Measurements from ENCODE around the gene PCDHA1. TPM values are rescaled to one million over a fixed set of nuclear protein-coding genes. Genes with fewer than 3 reads are reported as not detected.

The PCDHA1 gene
- total and polyA plus RNA-seq, 2 experiments from 2014 or later, result 0.81 to 1.6 TPM

GRCh38 chr5:140946578-140946977 lies 160.6 kb downstream of the PCDHA1 start:
- no peak for ATAC-seq
- Mint-ChIP-seq H3K9me3 (no peaks in the 10 kb centered on the region), H3K36me3 (ENCODE audit: low read depth) (peaks cover 13% of the 10 kb centered on the region), H3K27ac (no peak overlapping the region), H3K4me3 (no peak overlapping the region), H3K27me3 (ENCODE audit: insufficient read depth, low read depth, poor library complexity) (peaks cover 2% of the 10 kb centered on the region), H3K4me1 (no peaks in the 10 kb centered on the region)
- Histone ChIP-seq H3K27me3 (ENCODE audit: insufficient read depth) (no peaks in the 10 kb centered on the region), H3K4me1 (ENCODE audit: insufficient read depth) (no peaks in the 10 kb centered on the region), H3K27ac (ENCODE audit: low read depth) (no peak overlapping the region), H3K4me3 (no peak overlapping the region), H3K4me2 (no peak overlapping the region), H3K79me2 (replicated peaks; ENCODE audit: insufficient read depth) (no peaks in the 10 kb centered on the region; the same call in 1 of the 2 replicates), H3K9me2 (ENCODE audit: insufficient read depth) (no peaks in the 10 kb centered on the region), H3K36me3 (ENCODE audit: insufficient read depth) (no peaks in the 10 kb centered on the region), H3F3A (replicated peaks; ENCODE audit: low read depth) (no peaks in the 10 kb centered on the region), H2AFZ (no peak overlapping the region), H4K20me1 (replicated peaks; ENCODE audit: insufficient read depth) (no peaks in the 10 kb centered on the region)
- no peak for DNase-seq (ENCODE audit: low spot score)
- TF ChIP-seq ETS1 (IDR thresholded peaks at IDR 0.05) (no peak), POLR2AphosphoS5 (IDR thresholded peaks at IDR 0.05; ENCODE audit: low read depth) (no peak), NANOG (IDR thresholded peaks at IDR 0.05; ENCODE audit: borderline replicate concordance) (no peak), EZH2 (IDR thresholded peaks at IDR 0.05; ENCODE audit: low read depth, unreplicated experiment) (no peak), EZH2phosphoT487 (IDR thresholded peaks at IDR 0.05; ENCODE audit: unreplicated experiment) (no peak), STAT1 (IDR thresholded peaks at IDR 0.05; ENCODE audit: unreplicated experiment) (no peak), CREB1 (CRISPR knock-in tag; IDR thresholded peaks at IDR 0.05; ENCODE audit: low read depth) (no peak), ZNF114 (CRISPR knock-in tag; IDR thresholded peaks at IDR 0.05) (no peak), CTCF (conservative IDR thresholded peaks at IDR 0.05; ENCODE audit: low read depth in 2 of 2) (no peak), JUNB (IDR thresholded peaks at IDR 0.05; ENCODE audit: unreplicated experiment) (no peak), ZNF331 (CRISPR knock-in tag; IDR thresholded peaks at IDR 0.05; ENCODE audit: low read depth) (no peak)
- TF ChIP-seq, protein P1, sequence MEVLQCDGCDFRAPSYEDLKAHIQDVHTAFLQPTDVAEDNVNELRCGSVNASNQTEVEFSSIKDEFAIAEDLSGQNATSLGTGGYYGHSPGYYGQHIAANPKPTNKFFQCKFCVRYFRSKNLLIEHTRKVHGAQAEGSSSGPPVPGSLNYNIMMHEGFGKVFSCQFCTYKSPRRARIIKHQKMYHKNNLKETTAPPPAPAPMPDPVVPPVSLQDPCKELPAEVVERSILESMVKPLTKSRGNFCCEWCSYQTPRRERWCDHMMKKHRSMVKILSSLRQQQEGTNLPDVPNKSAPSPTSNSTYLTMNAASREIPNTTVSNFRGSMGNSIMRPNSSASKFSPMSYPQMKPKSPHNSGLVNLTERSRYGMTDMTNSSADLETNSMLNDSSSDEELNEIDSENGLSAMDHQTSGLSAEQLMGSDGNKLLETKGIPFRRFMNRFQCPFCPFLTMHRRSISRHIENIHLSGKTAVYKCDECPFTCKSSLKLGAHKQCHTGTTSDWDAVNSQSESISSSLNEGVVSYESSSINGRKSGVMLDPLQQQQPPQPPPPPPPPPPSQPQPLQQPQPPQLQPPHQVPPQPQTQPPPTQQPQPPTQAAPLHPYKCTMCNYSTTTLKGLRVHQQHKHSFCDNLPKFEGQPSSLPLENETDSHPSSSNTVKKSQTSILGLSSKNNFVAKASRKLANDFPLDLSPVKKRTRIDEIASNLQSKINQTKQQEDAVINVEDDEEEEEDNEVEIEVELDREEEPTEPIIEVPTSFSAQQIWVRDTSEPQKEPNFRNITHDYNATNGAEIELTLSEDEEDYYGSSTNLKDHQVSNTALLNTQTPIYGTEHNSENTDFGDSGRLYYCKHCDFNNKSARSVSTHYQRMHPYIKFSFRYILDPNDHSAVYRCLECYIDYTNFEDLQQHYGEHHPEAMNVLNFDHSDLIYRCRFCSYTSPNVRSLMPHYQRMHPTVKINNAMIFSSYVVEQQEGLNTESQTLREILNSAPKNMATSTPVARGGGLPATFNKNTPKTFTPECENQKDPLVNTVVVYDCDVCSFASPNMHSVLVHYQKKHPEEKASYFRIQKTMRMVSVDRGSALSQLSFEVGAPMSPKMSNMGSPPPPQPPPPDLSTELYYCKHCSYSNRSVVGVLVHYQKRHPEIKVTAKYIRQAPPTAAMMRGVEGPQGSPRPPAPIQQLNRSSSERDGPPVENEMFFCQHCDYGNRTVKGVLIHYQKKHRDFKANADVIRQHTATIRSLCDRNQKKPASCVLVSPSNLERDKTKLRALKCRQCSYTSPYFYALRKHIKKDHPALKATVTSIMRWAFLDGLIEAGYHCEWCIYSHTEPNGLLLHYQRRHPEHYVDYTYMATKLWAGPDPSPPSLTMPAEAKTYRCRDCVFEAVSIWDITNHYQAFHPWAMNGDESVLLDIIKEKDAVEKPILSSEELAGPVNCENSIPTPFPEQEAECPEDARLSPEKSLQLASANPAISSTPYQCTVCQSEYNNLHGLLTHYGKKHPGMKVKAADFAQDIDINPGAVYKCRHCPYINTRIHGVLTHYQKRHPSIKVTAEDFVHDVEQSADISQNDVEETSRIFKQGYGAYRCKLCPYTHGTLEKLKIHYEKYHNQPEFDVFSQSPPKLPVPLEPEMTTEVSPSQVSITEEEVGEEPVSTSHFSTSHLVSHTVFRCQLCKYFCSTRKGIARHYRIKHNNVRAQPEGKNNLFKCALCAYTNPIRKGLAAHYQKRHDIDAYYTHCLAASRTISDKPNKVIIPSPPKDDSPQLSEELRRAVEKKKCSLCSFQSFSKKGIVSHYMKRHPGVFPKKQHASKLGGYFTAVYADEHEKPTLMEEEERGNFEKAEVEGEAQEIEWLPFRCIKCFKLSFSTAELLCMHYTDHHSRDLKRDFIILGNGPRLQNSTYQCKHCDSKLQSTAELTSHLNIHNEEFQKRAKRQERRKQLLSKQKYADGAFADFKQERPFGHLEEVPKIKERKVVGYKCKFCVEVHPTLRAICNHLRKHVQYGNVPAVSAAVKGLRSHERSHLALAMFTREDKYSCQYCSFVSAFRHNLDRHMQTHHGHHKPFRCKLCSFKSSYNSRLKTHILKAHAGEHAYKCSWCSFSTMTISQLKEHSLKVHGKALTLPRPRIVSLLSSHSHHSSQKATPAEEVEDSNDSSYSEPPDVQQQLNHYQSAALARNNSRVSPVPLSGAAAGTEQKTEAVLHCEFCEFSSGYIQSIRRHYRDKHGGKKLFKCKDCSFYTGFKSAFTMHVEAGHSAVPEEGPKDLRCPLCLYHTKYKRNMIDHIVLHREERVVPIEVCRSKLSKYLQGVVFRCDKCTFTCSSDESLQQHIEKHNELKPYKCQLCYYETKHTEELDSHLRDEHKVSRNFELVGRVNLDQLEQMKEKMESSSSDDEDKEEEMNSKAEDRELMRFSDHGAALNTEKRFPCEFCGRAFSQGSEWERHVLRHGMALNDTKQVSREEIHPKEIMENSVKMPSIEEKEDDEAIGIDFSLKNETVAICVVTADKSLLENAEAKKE (CRISPR knock-in tag; IDR thresholded peaks at IDR 0.05), result no peak
- TF ChIP-seq, protein P2, sequence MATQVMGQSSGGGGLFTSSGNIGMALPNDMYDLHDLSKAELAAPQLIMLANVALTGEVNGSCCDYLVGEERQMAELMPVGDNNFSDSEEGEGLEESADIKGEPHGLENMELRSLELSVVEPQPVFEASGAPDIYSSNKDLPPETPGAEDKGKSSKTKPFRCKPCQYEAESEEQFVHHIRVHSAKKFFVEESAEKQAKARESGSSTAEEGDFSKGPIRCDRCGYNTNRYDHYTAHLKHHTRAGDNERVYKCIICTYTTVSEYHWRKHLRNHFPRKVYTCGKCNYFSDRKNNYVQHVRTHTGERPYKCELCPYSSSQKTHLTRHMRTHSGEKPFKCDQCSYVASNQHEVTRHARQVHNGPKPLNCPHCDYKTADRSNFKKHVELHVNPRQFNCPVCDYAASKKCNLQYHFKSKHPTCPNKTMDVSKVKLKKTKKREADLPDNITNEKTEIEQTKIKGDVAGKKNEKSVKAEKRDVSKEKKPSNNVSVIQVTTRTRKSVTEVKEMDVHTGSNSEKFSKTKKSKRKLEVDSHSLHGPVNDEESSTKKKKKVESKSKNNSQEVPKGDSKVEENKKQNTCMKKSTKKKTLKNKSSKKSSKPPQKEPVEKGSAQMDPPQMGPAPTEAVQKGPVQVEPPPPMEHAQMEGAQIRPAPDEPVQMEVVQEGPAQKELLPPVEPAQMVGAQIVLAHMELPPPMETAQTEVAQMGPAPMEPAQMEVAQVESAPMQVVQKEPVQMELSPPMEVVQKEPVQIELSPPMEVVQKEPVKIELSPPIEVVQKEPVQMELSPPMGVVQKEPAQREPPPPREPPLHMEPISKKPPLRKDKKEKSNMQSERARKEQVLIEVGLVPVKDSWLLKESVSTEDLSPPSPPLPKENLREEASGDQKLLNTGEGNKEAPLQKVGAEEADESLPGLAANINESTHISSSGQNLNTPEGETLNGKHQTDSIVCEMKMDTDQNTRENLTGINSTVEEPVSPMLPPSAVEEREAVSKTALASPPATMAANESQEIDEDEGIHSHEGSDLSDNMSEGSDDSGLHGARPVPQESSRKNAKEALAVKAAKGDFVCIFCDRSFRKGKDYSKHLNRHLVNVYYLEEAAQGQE (IDR thresholded peaks at IDR 0.05; ENCODE audit: unreplicated experiment), result no peak
